ENCODE measurements around the gene HGFAC.

DNA sequence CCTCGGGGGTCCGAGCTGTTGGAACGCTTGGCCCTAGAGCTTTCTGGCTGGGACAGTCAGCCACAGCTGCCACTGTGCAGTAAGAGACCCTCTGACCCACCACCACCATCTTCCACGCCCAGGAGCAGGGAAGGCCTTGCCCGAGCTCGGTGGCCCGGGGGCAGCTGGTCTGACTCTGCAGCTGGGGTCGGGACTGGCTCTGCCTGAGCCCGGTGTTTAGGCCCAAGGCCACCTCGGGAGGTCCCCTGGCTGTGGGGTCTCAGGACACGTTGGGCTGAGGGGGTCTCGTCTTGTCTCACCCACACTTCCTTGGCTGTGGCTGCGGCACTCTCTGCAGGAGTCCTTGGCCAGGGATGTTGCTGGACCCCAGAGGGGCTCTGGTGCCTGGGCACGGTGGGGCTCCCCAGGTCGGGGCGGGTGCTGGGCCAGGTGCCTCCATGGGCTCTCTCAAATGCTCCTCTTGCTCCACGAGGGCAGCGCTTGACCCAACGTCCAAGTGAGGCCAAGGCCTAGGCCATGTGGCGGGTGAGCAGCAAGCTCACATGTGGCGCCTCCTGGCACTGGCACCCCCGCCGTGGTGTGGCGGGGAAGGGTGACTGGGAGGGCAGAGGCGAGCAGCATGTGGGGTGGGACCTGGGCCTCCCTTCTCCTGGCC, 44.2 kb downstream of the HGFAC start:
- no peak for TF ChIP-seq CTCF (conservative IDR thresholded peaks at IDR 0.05)
- TF ChIP-seq EZH2 (IDR thresholded peaks at IDR 0.05; ENCODE audit: low read depth) = no peak

Measured in PC-9 (cell line).